Measurements from ENCODE around the gene OR2T34. TPM values are rescaled to one million over a fixed set of nuclear protein-coding genes. Genes with fewer than 3 reads are reported as not detected.
"Not testable (repeated sequence)": the region's sequence is repeated elsewhere in the genome, so short reads cannot be mapped to it uniquely, and the experiment has no call there.

Gene OR2T34
- not detected for total RNA-seq

GRCh38 chr1:248574657-248575056, at the start of gene OR2T34:
Gene OR2T34, minus strand, starts transcription at chr1:248574757. Its CDS starts 0 bp downstream, at chr1:248574757.
- TF ChIP-seq, protein P1, sequence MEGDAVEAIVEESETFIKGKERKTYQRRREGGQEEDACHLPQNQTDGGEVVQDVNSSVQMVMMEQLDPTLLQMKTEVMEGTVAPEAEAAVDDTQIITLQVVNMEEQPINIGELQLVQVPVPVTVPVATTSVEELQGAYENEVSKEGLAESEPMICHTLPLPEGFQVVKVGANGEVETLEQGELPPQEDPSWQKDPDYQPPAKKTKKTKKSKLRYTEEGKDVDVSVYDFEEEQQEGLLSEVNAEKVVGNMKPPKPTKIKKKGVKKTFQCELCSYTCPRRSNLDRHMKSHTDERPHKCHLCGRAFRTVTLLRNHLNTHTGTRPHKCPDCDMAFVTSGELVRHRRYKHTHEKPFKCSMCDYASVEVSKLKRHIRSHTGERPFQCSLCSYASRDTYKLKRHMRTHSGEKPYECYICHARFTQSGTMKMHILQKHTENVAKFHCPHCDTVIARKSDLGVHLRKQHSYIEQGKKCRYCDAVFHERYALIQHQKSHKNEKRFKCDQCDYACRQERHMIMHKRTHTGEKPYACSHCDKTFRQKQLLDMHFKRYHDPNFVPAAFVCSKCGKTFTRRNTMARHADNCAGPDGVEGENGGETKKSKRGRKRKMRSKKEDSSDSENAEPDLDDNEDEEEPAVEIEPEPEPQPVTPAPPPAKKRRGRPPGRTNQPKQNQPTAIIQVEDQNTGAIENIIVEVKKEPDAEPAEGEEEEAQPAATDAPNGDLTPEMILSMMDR (IDR thresholded peaks at IDR 0.05; ENCODE audit: low read depth) = not testable (repeated sequence)

GRCh38 chr1:248622570-248623001, 48.0 kb upstream of the OR2T34 start:
- TF ChIP-seq, protein P1 (IDR thresholded peaks at IDR 0.05; ENCODE audit: low read depth) = no peak

DNA sequence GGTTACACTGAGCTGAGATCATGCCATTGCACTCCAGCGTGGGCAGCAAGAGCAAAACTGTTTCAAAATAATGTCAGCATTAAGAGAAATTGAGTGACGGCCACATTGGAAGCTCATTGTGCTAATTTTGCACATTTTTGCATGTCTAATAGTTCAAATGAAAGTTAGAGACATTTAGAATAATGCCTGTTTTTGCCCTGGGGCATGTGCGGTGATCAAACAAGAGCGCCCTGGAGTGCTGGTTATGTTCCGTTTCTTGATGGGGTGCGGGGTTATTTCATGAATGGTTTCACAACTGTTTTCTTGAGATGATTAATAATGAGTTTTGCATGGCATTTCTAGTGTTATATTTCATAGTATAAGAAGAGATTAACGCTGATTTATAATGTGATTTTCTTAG, 47.2 kb upstream of the OR2T34 start:
- TF ChIP-seq, protein P1 (IDR thresholded peaks at IDR 0.05; ENCODE audit: low read depth) = no peak

- TF ChIP-seq, protein P1 (IDR thresholded peaks at IDR 0.05; ENCODE audit: low read depth) = no peak
Measured at GRCh38 chr1:248618878-248619277, 44.3 kb upstream of the OR2T34 start.

GRCh38 chr1:248618119-248618518, 43.6 kb upstream of the OR2T34 start:
- TF ChIP-seq, protein P1 (IDR thresholded peaks at IDR 0.05; ENCODE audit: low read depth) = no peak

- TF ChIP-seq, protein P1 (IDR thresholded peaks at IDR 0.05; ENCODE audit: low read depth) = no peak
Measured at GRCh38 chr1:248613742-248614141, 39.2 kb upstream of the OR2T34 start.

GRCh38 chr1:248611883-248612414, 37.4 kb upstream of the OR2T34 start:
- TF ChIP-seq, protein P1 (IDR thresholded peaks at IDR 0.05; ENCODE audit: low read depth) = no peak
